GM23338 (cell line): Measurements from ENCODE around the gene SYT17. TPM values are rescaled to one million over a fixed set of nuclear protein-coding genes. Genes with fewer than 3 reads are reported as not detected.

Source experiments
- ATAC-seq: fragments of 200-7000 bp; cut with Tn5 transposase; 3 replicates; pipeline ENCODE4 v1.9.1; 2020
- DNase-seq: peaks from one replicate; pipeline ENCODE4 v3.0.0-alpha.2; 2015; ENCODE audit warnings: low spot score
- H2AFZ ChIP-seq: fragments of 200-600 bp; sonication (generic); 2 replicates; pipeline ENCODE4 v1.8.0; 2016; ENCODE audit warnings: antibody characterized with exemption, mild to moderate bottlenecking, moderate library complexity
- H3F3A ChIP-seq: fragments of 200-600 bp; sonication (generic); replicated peaks from 2 replicates; pipeline ENCODE4 v1.8.0; 2017; ENCODE audit warnings: antibody characterized with exemption, mixed run types, low read depth
- H3K27ac ChIP-seq: fragments of 200-600 bp; sonication (generic); 2 replicates; pipeline ENCODE4 v1.6.1; 2016; ENCODE audit warnings: low read depth
- H3K27me3 ChIP-seq: fragments of 200-600 bp; sonication (generic); 2 replicates; pipeline ENCODE4 v1.8.0; 2016; ENCODE audit warnings: mild to moderate bottlenecking, mixed run types, moderate library complexity; ENCODE audit not compliant: insufficient read depth
- H3K36me3 ChIP-seq: fragments of 200-600 bp; sonication (generic); 2 replicates; pipeline ENCODE4 v1.8.0; 2016; ENCODE audit warnings: mild to moderate bottlenecking; ENCODE audit not compliant: insufficient read depth
- H3K4me1 ChIP-seq: fragments of 200-600 bp; sonication (generic); 2 replicates; pipeline ENCODE4 v1.8.0; 2016; ENCODE audit warnings: mild to moderate bottlenecking, moderate library complexity; ENCODE audit not compliant: insufficient read depth
- H3K4me2 ChIP-seq: fragments of 200-600 bp; sonication (generic); 2 replicates; pipeline ENCODE4 v1.7.1; 2017; ENCODE audit warnings: mixed run types
- H3K4me3 ChIP-seq: fragments of 200-600 bp; sonication (generic); 2 replicates; pipeline ENCODE4 v1.6.1; 2016; ENCODE audit warnings: mixed run types
- H3K79me2 ChIP-seq: fragments of 200-600 bp; sonication (generic); replicated peaks from 2 replicates; pipeline ENCODE4 v1.8.0; 2017; ENCODE audit warnings: mild to moderate bottlenecking; ENCODE audit not compliant: insufficient read depth
- H3K9me2 ChIP-seq: fragments of 200-600 bp; sonication (generic); 2 replicates; pipeline ENCODE4 v1.8.0; 2017; ENCODE audit not compliant: insufficient read depth
- H4K20me1 ChIP-seq: fragments of 200-600 bp; sonication (generic); replicated peaks from 2 replicates; pipeline ENCODE4 v1.8.0; 2017; ENCODE audit warnings: mild to moderate bottlenecking; ENCODE audit not compliant: insufficient read depth
- H3K27ac Mint-ChIP-seq: 2 replicates; pipeline ENCODE4 v1.8.0; 2020; ENCODE audit warnings: inconsistent platforms, mild to moderate bottlenecking, moderate library complexity, mixed read lengths
- H3K27me3 Mint-ChIP-seq: 3 replicates; pipeline ENCODE4 v1.8.0; 2022; ENCODE audit warnings: low read depth, mild to moderate bottlenecking, moderate library complexity, mixed read lengths, inconsistent platforms; ENCODE audit not compliant: insufficient read depth, poor library complexity
- H3K36me3 Mint-ChIP-seq: 3 replicates; pipeline ENCODE4 v1.8.0; 2021; ENCODE audit warnings: low read depth, mild to moderate bottlenecking, inconsistent platforms, moderate library complexity, mixed read lengths
- H3K4me1 Mint-ChIP-seq: 3 replicates; pipeline ENCODE4 v1.8.0; 2020; ENCODE audit warnings: mild to moderate bottlenecking, inconsistent platforms, mixed read lengths
- H3K4me3 Mint-ChIP-seq: 3 replicates; pipeline ENCODE4 v1.8.0; 2021; ENCODE audit warnings: moderate library complexity, mild to moderate bottlenecking, inconsistent platforms, mixed read lengths
- H3K9me3 Mint-ChIP-seq: 3 replicates; pipeline ENCODE4 v1.8.0; 2020; ENCODE audit warnings: moderate library complexity, mild to moderate bottlenecking, inconsistent platforms, mixed read lengths
- CREB1 ChIP-seq: fragments of 250-450 bp; sonication (Bioruptor Pico); IDR thresholded peaks from 2 replicates; pipeline ENCODE4 v1.5.0; 2020; ENCODE audit warnings: low read depth, mild to moderate bottlenecking, moderate library complexity
- EZH2 ChIP-seq: fragments of 200-600 bp; sonication (generic); IDR thresholded peaks from one replicate; pipeline ENCODE4 v1.8.0; 2017; ENCODE audit warnings: antibody characterized with exemption, mild to moderate bottlenecking, low read depth; ENCODE audit not compliant: unreplicated experiment
- EZH2phosphoT487 ChIP-seq: fragments of 200-600 bp; sonication (generic); IDR thresholded peaks from one replicate; pipeline ENCODE4 v1.8.1; 2018; ENCODE audit warnings: antibody characterized with exemption; ENCODE audit not compliant: unreplicated experiment
- JUNB ChIP-seq: IDR thresholded peaks from one replicate; pipeline ENCODE4 v1.6.1; 2016; ENCODE audit warnings: antibody characterized with exemption; ENCODE audit not compliant: unreplicated experiment
- REST ChIP-seq: IDR thresholded peaks from one replicate; pipeline ENCODE4 v1.6.1; 2018; ENCODE audit warnings: antibody characterized with exemption; ENCODE audit not compliant: unreplicated experiment
- STAT1 ChIP-seq: IDR thresholded peaks from one replicate; pipeline ENCODE4 v1.6.1; 2016; ENCODE audit warnings: antibody characterized with exemption; ENCODE audit not compliant: unreplicated experiment
- ZNF331 ChIP-seq: fragments of 250-450 bp; sonication (Bioruptor Pico); IDR thresholded peaks from 2 replicates; pipeline ENCODE4 v1.5.0; 2020; ENCODE audit warnings: low read depth, mild to moderate bottlenecking, moderate library complexity
- ZNF462 ChIP-seq: fragments of 250-450 bp; sonication (Bioruptor Pico); IDR thresholded peaks from 2 replicates; pipeline ENCODE4 v1.5.0; 2020; ENCODE audit warnings: mild to moderate bottlenecking, moderate library complexity
- polyA plus RNA-seq: library from polyadenylated mRNA; unstranded; fragments of >200 nt; fragmentation: Nextera tagmentation; extraction: Ambion mirVana; gene quantifications from 2 replicates; pipeline ENCODE4 v1.2.1, GENCODE V29; 2016
- total RNA-seq: library from RNA; depleted of rRNA; stranded (reverse); fragments of >200 nt; shearing (Covaris generic); gene quantifications from 2 replicates; pipeline ENCODE4 v1.2.3, GENCODE V29; 2014

SYT17 gene
- total and polyA plus RNA-seq, 2 experiments from 2014 or later = 5.3 to 9.5 TPM

- H3K79me2 ChIP-seq = no peaks in the 10 kb centered on the region
- ATAC-seq (no peak), DNase-seq (no peak)
- peaks cover 12% of the 10 kb centered on the region; the same call in 2 of the 3 replicates for H3K9me3 Mint-ChIP-seq
- no peaks in the 10 kb centered on the region for H3F3A ChIP-seq
- H3K4me1 Mint-ChIP-seq = peaks cover 24% of the 10 kb centered on the region
- H2AFZ ChIP-seq = no peak overlapping the region
- no peaks in the 10 kb centered on the region for H3K9me2 ChIP-seq
- no peaks in the 10 kb centered on the region for H4K20me1 ChIP-seq
- H3K27ac ChIP-seq = no peak overlapping the region
- H3K4me2 ChIP-seq = no peak overlapping the region
- no peak for TF ChIP-seq ZNF331 (CRISPR knock-in tag)
- no peak for TF ChIP-seq EZH2phosphoT487
- TF ChIP-seq REST = no peak
- TF ChIP-seq ZNF462 (CRISPR knock-in tag) = no peak
- no peak for TF ChIP-seq CREB1 (CRISPR knock-in tag)
- no peak for TF ChIP-seq JUNB
- TF ChIP-seq EZH2 = no peak
- TF ChIP-seq STAT1 = no peak
- peaks cover 20% of the 10 kb centered on the region for H3K4me1 ChIP-seq
- H3K27me3 ChIP-seq = no peaks in the 10 kb centered on the region
- no peaks in the 10 kb centered on the region for H3K36me3 ChIP-seq
- H3K4me3 ChIP-seq = no peak overlapping the region
- no peak overlapping the region for H3K4me3 Mint-ChIP-seq
- no peaks in the 10 kb centered on the region for H3K36me3 Mint-ChIP-seq
- no peak overlapping the region for H3K27ac Mint-ChIP-seq
- peaks cover 7% of the 10 kb centered on the region for H3K27me3 Mint-ChIP-seq
Measured at GRCh38 chr16:19127674-19128131, 40.3 kb upstream of the SYT17 start.
